HEK293T (cell line): ENCODE measurements around the gene SLC9B2.

ENCODE experiments used
- ARNT ChIP-seq: fragments of 450-650 bp; IDR thresholded peaks from 2 replicates; pipeline ENCODE4 v1.6.1; 2017; ENCODE audit warnings: mild to moderate bottlenecking
- BHLHE40 ChIP-seq: fragments of 450-650 bp; IDR thresholded peaks from 2 replicates; pipeline ENCODE4 v1.6.1; 2016; ENCODE audit warnings: mild to moderate bottlenecking, moderate library complexity, borderline replicate concordance
- CTBP1 ChIP-seq: fragments of 450-650 bp; IDR thresholded peaks from 2 replicates; pipeline ENCODE4 v1.6.1; 2016; ENCODE audit warnings: borderline replicate concordance
- ELF4 ChIP-seq: fragments of 450-650 bp; IDR thresholded peaks from 2 replicates; pipeline ENCODE4 v1.6.1; 2017; ENCODE audit warnings: antibody characterized with exemption
- FOXA1 ChIP-seq: fragments of 450-650 bp; IDR thresholded peaks from 2 replicates; pipeline ENCODE4 v1.6.1; 2016; ENCODE audit warnings: mild to moderate bottlenecking
- FOXM1 ChIP-seq: fragments of 450-650 bp; IDR thresholded peaks from 2 replicates; pipeline ENCODE4 v1.6.1; 2017; ENCODE audit warnings: mild to moderate bottlenecking, borderline replicate concordance
- HDGF ChIP-seq: fragments of 450-650 bp; IDR thresholded peaks from 2 replicates; pipeline ENCODE4 v1.6.1; 2017; ENCODE audit warnings: antibody characterized with exemption, borderline replicate concordance
- L3MBTL2 ChIP-seq: fragments of 450-650 bp; conservative IDR thresholded peaks from 2 replicates; pipeline ENCODE4 v1.6.1; 2016; ENCODE audit warnings: mild to moderate bottlenecking
- NFRKB ChIP-seq: fragments of 450-650 bp; IDR thresholded peaks from 2 replicates; pipeline ENCODE4 v1.6.1; 2016; ENCODE audit warnings: mild to moderate bottlenecking, moderate library complexity
- PKNOX1 ChIP-seq: fragments of 450-650 bp; IDR thresholded peaks from 2 replicates; pipeline ENCODE4 v1.6.1; 2016
- SP1 ChIP-seq: fragments of 450-650 bp; IDR thresholded peaks from 2 replicates; pipeline ENCODE4 v1.6.1; 2017
- SUZ12 ChIP-seq: fragments of 450-650 bp; IDR thresholded peaks from 2 replicates; pipeline ENCODE4 v1.6.1; 2016; ENCODE audit warnings: mild to moderate bottlenecking
- TARDBP ChIP-seq: fragments of 450-650 bp; IDR thresholded peaks from 2 replicates; pipeline ENCODE4 v1.6.1; 2016
- ZNF384 ChIP-seq: fragments of 450-650 bp; IDR thresholded peaks from 2 replicates; pipeline ENCODE4 v1.6.1; 2016

GRCh38 chr4:103098756-103099440, 22.3 kb upstream of the SLC9B2 start:
- TF ChIP-seq BHLHE40 (no peak), CTBP1 (no peak), ELF4 (no peak), SP1 (no peak), ARNT (no peak), ZNF384 (no peak), SUZ12 (no peak), NFRKB (no peak), TARDBP (no peak), FOXA1 (no peak), PKNOX1 (no peak), L3MBTL2 (no peak), HDGF (no peak), FOXM1 (no peak)
